HG03025 (cell line): ENCODE results near the gene BPHL.
"Not testable (repeated sequence)": the region's sequence is repeated elsewhere in the genome, so short reads cannot be mapped to it uniquely, and the experiment has no call there.

ENCODE experiments used
- ATAC-seq: cut with Tn5 transposase; IDR thresholded peaks from one replicate; pipeline ENCODE4 v1.9.1; 2021; ENCODE audit warnings: mild to moderate bottlenecking, moderate library complexity; ENCODE audit not compliant: unreplicated experiment, low FRiP score

BPHL gene

GRCh38 chr6:3175715-3176402 is 57.3 kb downstream of the BPHL start:
- ATAC-seq = no peak

- no peak for ATAC-seq
Measured at GRCh38 chr6:3176562-3177355, 58.2 kb downstream of the BPHL start.

- ATAC-seq = not testable (repeated sequence)
Measured at GRCh38 chr6:3178666-3179065, 60.2 kb downstream of the BPHL start.

- ATAC-seq = not testable (repeated sequence)
Measured at GRCh38 chr6:3179945-3180344, 61.4 kb downstream of the BPHL start.

DNA sequence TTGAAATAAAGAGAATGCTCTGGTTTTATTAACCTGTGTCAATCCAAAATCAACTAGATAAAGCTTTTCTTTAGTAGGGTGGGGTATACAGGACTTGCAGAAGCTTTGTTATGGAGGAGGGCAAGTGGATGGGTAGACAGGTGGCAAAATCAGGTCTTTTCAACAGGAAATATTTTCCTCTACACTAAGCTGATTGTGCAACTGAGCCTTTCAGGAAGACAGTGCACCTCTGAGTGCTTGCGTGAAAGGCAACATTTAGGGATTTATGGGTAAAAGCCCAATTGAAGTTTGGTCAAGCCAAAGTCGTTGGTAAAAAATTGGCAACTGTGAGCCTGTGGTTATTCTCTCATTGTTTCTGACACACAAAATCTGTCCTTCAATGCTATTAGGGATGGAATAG is 62.6 kb downstream of the BPHL start:
- ATAC-seq = no peak

GRCh38 chr6:3183066-3183465 is 64.6 kb downstream of the BPHL start:
- ATAC-seq = no peak

DNA sequence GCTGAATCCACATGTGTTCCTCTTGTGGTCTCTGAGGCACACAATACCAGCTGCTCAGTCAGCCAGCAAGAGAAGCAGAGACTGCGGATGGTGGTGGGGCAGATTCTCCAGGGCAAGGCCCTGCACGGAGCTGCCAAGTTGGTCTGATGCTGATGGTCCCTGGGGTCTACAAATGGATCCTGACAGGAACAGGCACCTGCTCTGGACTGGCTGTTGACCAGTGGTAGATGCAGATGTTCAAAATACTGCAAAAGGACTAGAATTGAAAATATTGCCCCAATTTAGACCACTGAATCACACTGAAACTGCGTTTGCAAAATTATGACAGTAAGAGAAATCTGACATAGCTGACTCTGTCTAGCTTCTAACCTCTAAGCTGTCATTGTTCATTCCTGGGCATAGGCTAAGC is 68.5 kb downstream of the BPHL start:
- no peak for ATAC-seq

DNA sequence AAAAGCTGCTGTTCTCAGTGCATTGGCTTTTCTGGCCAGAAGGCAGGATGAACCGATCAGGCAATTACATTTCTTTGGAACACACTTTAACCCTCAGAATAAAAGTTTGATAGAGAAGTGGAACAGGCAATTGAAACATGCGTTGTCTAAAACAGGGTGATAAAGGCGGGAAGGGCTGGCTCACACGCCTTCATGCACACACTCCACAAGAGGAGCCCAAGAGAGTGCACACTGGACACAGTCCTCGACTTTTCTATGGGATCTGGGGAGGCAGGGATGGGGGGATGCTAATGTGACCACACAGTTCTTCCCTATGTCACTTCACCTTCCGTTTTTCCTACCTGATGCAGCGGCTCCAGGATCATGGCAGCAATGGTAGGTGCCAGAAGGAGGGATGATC is 69.8 kb downstream of the BPHL start:
- no peak for ATAC-seq

GRCh38 chr6:3189192-3189591 is 70.7 kb downstream of the BPHL start:
- ATAC-seq = not testable (repeated sequence)

DNA sequence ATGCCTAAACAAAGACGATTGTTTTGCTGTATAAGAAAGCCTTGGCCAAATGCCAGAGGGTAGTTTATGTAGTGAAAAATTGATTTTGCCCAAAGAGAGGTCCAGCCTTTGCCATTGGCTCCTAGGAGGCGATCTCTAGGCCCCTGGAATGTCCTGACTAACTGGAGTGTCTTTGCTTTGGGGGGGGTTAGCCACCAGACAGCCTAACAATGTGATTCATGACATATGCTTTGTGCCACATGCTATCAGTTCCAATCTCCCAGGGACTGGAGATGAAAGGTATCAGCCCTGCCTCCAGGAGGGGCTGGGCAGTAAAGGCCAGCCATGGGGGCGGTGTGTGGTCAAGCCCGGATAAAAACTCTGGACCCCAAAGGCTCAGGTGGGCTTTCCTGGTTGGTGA is 71.5 kb downstream of the BPHL start:
- no peak for ATAC-seq

GRCh38 chr6:3190779-3191178 is 72.3 kb downstream of the BPHL start:
- ATAC-seq = no peak

- ATAC-seq = no peak
Measured at GRCh38 chr6:3193102-3193849, 74.8 kb downstream of the BPHL start.

- ATAC-seq = no peak
Measured at GRCh38 chr6:3194535-3195419, 76.3 kb downstream of the BPHL start.

DNA sequence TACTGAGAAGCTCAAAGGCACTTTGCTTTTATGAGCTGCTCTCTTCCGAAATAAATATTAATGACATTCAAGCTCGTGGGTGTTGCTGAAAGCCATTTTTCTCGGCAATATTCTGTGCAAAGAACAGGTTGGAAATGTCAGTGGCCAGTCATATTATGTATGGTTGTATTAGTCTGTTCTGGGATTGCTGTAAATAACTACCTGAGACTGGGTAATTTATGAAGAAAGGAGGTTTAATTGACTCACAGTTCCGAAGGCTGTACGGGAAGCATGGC is 76.8 kb downstream of the BPHL start:
- ATAC-seq = no peak

DNA sequence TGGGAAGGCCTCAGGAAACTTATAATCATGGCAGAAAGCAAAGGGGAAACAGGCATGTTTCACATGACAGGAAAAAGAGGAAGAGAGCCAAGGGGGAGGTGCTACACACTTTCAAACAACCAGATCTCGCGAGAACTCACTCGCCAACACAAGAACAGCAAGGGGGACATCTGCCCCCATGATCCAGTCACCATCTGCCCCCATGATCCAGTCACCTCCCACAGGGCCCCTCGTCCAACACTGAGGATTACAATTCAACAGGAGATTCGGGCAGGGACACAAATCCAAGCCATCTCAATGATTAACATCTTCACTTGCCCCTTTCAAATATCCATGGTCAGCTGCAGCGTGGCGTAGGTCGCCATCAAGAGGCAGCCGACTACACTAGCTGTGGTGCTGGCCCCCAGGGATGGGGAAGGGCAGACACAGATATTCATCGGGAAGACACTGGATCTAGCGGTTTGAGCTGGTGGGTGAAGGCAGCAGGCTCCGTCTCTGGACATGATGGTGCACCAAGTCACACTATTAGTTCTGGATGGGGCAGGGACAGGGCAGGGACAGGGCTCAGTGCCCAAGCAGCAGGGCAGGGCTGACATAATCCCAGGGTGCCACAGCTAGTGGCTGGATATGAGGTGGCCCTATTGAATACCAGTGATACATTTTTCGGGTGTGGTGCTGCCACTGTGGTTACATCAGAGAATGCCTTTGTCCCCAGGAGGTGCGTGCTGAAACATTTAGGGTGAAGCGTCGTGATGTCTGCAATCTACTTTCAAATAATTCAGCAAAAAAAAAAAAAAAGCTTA is 77.4 kb downstream of the BPHL start:
- ATAC-seq = no peak

DNA sequence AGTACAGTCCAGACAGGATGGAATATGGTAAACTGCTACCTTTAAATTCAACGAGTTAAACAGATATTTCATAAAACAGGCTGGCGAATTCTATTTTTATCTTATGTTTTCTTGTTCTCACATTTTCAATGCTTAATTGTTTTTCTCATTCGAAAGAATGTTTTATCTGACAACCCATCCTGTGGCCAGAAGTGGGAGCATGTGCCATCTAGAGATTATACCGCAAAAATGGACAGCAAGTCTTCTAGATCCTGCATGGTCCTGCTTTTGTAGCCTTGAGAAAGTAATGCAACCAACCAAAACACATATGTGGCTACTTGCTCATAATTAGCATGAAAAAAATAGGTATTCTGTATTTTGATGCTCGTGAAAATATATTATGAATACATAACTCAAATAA is 78.3 kb downstream of the BPHL start:
- no peak for ATAC-seq

DNA sequence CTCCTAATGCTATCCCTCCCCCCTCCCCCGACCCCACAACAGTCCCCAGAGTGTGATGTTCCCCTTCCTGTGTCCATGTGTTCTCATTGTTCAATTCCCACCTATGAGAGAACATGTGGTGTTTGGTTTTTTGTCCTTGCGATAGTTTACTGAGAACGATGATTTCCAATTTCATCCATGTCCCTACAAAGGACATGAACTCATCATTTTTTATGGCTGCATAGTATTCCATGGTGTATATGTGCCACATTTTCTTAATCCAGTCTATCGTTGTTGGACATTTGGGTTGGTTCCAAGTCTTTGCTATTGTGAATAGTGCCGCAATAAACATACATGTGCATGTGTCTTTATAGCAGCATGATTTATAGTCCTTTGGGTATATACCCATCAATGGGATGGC is 79.2 kb downstream of the BPHL start:
- not testable (repeated sequence) for ATAC-seq

DNA sequence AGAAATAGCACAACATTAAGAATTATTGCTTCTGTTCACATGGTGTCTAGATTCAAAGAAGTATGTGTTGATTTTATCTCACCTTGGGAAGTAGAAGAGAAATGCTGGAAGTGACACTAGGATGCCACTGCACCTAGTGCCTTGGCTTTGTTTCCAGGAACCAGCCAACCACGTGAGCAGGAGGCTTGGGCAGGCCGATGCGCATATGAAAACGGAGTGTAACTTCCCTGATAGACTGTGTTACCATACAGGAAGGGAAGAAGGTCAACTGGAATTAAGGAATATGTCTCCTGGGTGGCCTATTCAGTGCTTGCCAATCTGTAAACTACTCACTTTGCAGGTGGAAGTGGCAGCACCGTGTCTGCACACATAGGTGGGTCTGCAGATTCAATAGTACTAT is 80.9 kb downstream of the BPHL start:
- ATAC-seq = no peak

GRCh38 chr6:3200682-3201081 is 82.2 kb downstream of the BPHL start:
- ATAC-seq = no peak

- no peak for ATAC-seq
Measured at GRCh38 chr6:3201388-3201787, 82.9 kb downstream of the BPHL start.
